PFSK-1 (cell line): ENCODE results near the gene RBM33.

Source experiments
- FOXP2 ChIP-seq: optimal IDR thresholded peaks from 2 replicates; pipeline ENCODE3; 2011; ENCODE audit warnings: borderline replicate concordance, control low read depth, inconsistent platforms; ENCODE audit not compliant: insufficient read depth; ENCODE audit errors: extremely low read length, extremely low read depth
- POLR2AphosphoS5 ChIP-seq: IDR thresholded peaks from 2 replicates; pipeline ENCODE4 v1.6.1; 2012; ENCODE audit warnings: low read depth, mild to moderate bottlenecking, control low read depth, low read length, moderate library complexity
- REST ChIP-seq, 2 experiments: IDR thresholded peaks; 2 replicates each; pipeline versions ENCODE4 v1.6.1 to v1.8.0; 2011 to 2012; ENCODE audit warnings: low read depth in 2 of 2, low read length in 2 of 2, control low read depth in 1 of 2, inconsistent platforms in 1 of 2, mild to moderate bottlenecking in 1 of 2, moderate library complexity in 1 of 2; ENCODE audit not compliant: insufficient read depth in 1 of 2
- SIN3A ChIP-seq: IDR thresholded peaks from 2 replicates; pipeline ENCODE4 v1.6.1; 2012; ENCODE audit warnings: mild to moderate bottlenecking, low read length, moderate library complexity, borderline replicate concordance; ENCODE audit not compliant: insufficient read depth
- TAF1 ChIP-seq: IDR thresholded peaks from 2 replicates; pipeline ENCODE4 v1.6.1; 2012; ENCODE audit warnings: low read length, control low read depth, borderline replicate concordance; ENCODE audit not compliant: insufficient read depth

GRCh38 chr7:155646669-155647068 is 2.2 kb downstream of the RBM33 start:
- TF ChIP-seq POLR2AphosphoS5, result no peak
- no peak for TF ChIP-seq TAF1
- TF ChIP-seq SIN3A, result no peak
- TF ChIP-seq REST (IDR thresholded peaks at IDR 0.05; ENCODE audit: insufficient read depth in 1 of 2, low read depth in 2 of 2, low read length in 2 of 2), result no peak
- no peak for TF ChIP-seq FOXP2
